Fibroblast of the aortic adventitia (primary cell): ENCODE measurements around the gene WNT1. TPM values are rescaled to one million over a fixed set of nuclear protein-coding genes. Genes with fewer than 3 reads are reported as not detected.
A peak's percentile ranks its signal among the peaks of the same experiment; 100 is the strongest.

Source experiments
- DNase-seq: peaks from one replicate; pipeline ENCODE4 v3.0.0-alpha.2; 2010; ENCODE audit warnings: low read depth
- H3K4me3 ChIP-seq: 2 replicates; pipeline ENCODE4 v1.5.1; 2011; ENCODE audit warnings: low read depth, mild to moderate bottlenecking, control low read depth, low read length, moderate library complexity
- total RNA-seq: library from RNA; depleted of rRNA; stranded (reverse); fragments of >200 nt; gene quantifications from 2 replicates; pipeline ENCODE4 v1.2.3, GENCODE V29; 2012; ENCODE audit warnings: low replicate concordance
- TF ChIP-seq, protein P1 (sequence below): IDR thresholded peaks from 2 replicates; pipeline ENCODE4 v1.5.1; 2011; ENCODE audit warnings: mild to moderate bottlenecking, low read length, control low read depth, inconsistent platforms; ENCODE audit not compliant: insufficient read depth

Gene WNT1
- total RNA-seq, 1 donor = not detected

DNA sequence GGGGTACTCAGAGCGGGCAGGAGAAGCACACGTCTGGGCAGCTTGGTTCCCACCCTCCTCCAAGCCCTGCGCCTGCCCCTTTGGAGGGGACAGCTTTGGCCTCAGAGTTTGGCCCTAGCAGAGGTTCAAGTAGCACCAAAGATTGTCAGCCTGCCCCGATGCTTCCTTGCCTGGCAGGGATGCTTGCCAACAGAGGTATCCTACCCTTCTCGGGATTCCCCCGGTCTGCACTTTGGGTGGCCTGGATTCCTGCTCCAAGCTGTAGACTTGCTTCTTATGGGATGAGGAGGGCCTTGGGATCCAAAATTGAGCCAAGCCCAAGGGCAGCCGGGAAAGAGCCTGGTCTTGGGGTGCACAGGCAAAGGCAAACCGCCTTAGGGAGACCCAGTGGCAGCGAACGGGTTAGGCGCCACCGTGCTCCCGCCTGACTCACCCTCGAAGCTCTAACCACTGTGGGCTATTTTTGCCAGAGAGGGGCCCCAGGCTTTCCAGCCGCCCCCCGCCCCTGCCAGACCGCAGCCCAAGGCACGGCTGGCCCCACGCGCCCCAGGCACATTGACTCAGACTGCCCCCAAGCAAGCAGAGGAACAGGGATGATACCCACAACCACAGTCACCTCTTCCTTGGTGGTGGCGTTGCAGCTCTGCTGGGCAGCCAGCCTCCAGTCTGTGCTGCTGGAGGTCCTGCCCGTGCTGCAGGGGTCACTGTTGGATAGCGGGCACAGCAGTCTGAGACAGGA lies 5.7 kb upstream of the WNT1 start:
- DNase-seq = no peak

DNA sequence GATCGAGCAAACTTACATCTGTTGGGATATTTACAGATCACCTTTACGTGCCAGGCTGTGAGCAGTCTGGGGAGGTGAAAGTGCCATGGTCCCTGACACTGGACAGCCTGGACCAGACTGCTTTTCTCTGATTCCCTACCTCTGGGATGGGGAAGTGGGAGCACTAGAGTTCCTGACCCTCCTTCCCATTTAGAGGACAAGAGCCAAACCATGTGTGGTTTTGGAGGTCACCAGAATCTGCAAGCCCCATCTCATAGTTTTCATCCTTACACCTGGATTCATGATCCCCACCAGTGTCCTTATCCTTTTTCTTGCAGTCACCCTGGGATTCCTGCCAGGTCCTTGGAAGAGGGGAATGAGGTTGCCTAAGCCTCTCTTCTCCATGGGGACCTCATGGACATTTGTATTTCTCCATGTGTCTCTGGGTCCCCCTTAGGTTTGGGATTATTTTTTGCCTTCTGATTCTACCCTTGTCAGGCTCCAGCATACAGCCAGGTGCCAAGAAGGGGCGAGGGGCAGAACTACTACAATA lies 5.1 kb upstream of the WNT1 start:
- TF ChIP-seq, protein P1, sequence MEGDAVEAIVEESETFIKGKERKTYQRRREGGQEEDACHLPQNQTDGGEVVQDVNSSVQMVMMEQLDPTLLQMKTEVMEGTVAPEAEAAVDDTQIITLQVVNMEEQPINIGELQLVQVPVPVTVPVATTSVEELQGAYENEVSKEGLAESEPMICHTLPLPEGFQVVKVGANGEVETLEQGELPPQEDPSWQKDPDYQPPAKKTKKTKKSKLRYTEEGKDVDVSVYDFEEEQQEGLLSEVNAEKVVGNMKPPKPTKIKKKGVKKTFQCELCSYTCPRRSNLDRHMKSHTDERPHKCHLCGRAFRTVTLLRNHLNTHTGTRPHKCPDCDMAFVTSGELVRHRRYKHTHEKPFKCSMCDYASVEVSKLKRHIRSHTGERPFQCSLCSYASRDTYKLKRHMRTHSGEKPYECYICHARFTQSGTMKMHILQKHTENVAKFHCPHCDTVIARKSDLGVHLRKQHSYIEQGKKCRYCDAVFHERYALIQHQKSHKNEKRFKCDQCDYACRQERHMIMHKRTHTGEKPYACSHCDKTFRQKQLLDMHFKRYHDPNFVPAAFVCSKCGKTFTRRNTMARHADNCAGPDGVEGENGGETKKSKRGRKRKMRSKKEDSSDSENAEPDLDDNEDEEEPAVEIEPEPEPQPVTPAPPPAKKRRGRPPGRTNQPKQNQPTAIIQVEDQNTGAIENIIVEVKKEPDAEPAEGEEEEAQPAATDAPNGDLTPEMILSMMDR = no peak
- H3K4me3 ChIP-seq = no peak overlapping the region
- peak; percentile 20 for DNase-seq

More for the DNA sequence above, 5.7 kb upstream of the WNT1 start:
- no peak overlapping the region for H3K4me3 ChIP-seq
- TF ChIP-seq, protein P1 = no peak

DNA sequence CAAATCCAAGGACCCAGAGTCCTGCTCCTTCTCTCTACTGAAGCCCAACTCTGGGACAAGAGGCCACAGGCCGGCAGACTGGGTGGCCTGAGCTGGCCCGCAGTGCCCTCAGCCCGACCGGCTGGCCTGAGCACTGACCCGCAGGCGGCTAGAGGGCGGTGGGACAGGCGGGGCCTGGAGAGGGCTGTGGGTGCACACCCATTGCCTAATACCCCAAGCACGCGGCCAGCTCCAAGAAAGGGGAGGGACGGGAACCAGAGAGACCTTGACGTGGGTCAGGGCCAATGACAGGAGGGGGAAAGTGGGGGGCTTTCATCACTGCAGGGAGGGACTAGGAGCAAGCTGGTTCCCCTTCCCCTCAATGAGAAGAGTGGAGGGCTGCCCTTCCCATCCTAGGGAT lies 4.6 kb upstream of the WNT1 start:
- peak; percentile 76 for DNase-seq
- H3K4me3 ChIP-seq = no peak overlapping the region
- TF ChIP-seq, protein P1 = no peak

DNA sequence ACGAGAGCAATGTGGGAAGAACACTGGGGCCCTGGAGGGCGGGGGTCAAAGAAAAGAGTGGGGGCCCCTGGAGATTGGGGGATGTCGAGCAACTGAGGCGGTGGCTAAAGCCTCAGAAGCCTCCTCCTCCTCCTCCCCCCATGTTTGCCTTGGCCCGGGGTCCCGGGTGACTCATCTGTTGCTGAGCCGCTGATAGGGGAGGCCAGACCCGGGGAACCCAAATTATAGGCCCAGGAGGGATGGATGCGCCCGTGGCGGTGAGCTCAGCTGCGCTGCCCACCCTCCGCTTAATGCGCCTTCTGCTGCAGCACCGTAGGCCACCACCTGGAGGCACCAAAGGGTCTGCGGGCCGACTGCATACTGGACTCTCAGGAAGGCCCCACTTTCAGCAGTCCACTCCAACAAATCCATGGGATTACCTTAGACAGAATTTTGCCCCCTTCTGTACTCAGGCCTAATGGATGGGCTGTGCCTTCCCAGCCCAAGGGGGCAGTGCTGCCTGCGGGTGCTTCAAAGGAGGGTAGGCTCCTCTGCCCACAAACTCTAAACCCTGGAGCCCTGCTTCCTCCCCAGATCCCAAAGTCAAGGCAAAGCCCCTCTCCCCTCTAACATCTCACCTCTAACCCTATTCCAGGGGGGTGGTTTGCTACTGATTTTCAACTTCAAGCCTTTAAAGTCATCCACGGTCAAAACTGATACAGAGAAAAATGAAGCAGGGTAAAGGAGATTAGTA lies 4.0 kb upstream of the WNT1 start:
- H3K4me3 ChIP-seq = no peak overlapping the region
- DNase-seq = peak; percentile 87
- TF ChIP-seq, protein P1 = peak; percentile 89

DNA sequence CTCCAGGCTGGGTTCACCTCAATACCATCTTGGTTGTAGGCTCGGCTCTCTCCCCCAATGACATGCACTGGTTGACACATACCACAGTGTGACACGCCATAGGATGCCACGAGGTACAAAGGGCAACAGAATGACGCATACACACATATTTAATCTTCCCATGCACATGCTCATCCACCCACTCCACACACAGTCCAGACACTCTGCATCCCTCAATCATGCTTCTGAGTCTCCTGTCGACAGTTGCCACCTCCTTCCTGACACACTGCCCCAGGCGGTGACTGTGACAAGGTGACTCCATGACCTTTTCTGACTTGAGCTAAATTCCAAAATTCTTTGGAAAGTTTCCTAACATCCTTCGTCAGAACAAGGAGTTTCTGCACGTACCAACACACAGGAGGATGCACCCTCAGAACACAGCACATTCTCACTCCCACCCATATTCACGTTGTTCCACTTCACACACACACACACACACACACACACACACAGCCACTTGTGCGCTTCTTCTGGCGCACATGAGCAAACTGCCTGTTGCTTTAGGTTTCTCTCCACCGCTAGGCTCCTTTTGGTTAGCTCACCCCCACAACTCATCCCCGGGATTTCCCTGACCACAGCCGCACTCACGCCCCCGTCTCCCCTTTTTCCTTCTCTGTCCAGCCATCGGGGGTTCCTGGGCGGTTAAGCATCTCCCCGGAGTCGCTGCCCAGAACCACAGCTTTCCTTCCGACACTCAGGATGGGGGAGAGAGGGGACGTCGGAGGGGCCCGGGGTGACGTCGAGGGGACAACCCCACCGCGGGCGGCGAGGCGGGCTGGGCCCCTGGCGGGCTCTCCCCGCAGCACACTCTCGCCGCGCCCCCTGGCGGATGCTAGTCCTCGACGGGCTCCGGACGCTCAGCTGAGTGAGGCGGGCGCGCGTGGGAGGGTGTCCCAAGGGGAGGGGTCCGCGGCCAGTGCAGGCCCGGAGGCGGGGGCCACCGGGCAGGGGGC lies 536 bp upstream of the WNT1 start:
- DNase-seq = no peak
- H3K4me3 ChIP-seq = no peak overlapping the region
- TF ChIP-seq, protein P1 = peak; percentile 65
